Liver (tissue), 9 donors: ENCODE measurements around the gene DEDD2. TPM values are rescaled to one million over a fixed set of nuclear protein-coding genes. Genes with fewer than 3 reads are reported as not detected.
A peak's percentile ranks its signal among the peaks of the same experiment; 100 is the strongest.

Experiments
- DNase-seq: peaks from one replicate; pipeline ENCODE4 v3.0.0-alpha.2; 2017; ENCODE audit warnings: low spot score
- H3K27ac ChIP-seq, 2 donors: one replicate each; pipeline ENCODE4 v1.7.0; 2013; ENCODE audit warnings: inconsistent platforms in 2 of 2, low read length in 2 of 2, control low read depth in 1 of 2, low read depth in 1 of 2, mild to moderate bottlenecking in 1 of 2
- H3K27me3 ChIP-seq, 4 donors: one replicate each; pipeline versions ENCODE4 v1.6.1 to v1.7.0; 2013; ENCODE audit warnings: low read length in 3 of 4, inconsistent platforms in 1 of 4, mild to moderate bottlenecking in 1 of 4, moderate library complexity in 1 of 4; ENCODE audit not compliant: control insufficient read depth in 4 of 4, insufficient read depth in 4 of 4
- H3K36me3 ChIP-seq, 4 donors: one replicate each; pipeline versions ENCODE4 v1.6.1 to v1.7.0; 2013; ENCODE audit warnings: low read length in 3 of 4, mild to moderate bottlenecking in 3 of 4, low read depth in 1 of 4, moderate library complexity in 1 of 4; ENCODE audit not compliant: control insufficient read depth in 4 of 4, insufficient read depth in 3 of 4
- H3K4me1 ChIP-seq, 4 donors: one replicate each; pipeline versions ENCODE4 v1.6.1 to v1.7.0; 2013; ENCODE audit warnings: low read length in 3 of 4, mild to moderate bottlenecking in 3 of 4, moderate library complexity in 1 of 4; ENCODE audit not compliant: control insufficient read depth in 4 of 4, insufficient read depth in 4 of 4
- H3K4me3 ChIP-seq, 3 donors: one replicate each; pipeline versions ENCODE4 v1.6.1 to v1.7.0; 2013; ENCODE audit warnings: low read length in 3 of 3, control low read depth in 1 of 3, low read depth in 1 of 3, mild to moderate bottlenecking in 1 of 3
- H3K9ac ChIP-seq, 2 donors: one replicate each; pipeline ENCODE4 v1.7.0; 2013; ENCODE audit warnings: low read length in 2 of 2, mild to moderate bottlenecking in 2 of 2, moderate library complexity in 2 of 2, control low read depth in 1 of 2, low read depth in 1 of 2
- H3K9me3 ChIP-seq, 4 donors: one replicate each; pipeline versions ENCODE4 v1.6.1 to v1.7.0; 2013; ENCODE audit warnings: low read length in 3 of 4; ENCODE audit not compliant: control insufficient read depth in 4 of 4
- FOXA1 ChIP-seq: IDR thresholded peaks from 2 replicates; pipeline ENCODE4 v1.6.1; 2016; ENCODE audit warnings: antibody characterized with exemption
- GABPA ChIP-seq, 2 donors: IDR thresholded peaks in 1 of 2; conservative IDR thresholded peaks in 1 of 2; 2 replicates each; pipeline ENCODE4 v1.6.1; 2016; ENCODE audit warnings: antibody characterized with exemption in 2 of 2, mild to moderate bottlenecking in 1 of 2, moderate library complexity in 1 of 2
- HNF4A ChIP-seq, 2 donors: conservative IDR thresholded peaks; 2 replicates each; pipeline ENCODE4 v1.6.1; 2016; ENCODE audit warnings: antibody characterized with exemption in 2 of 2, mild to moderate bottlenecking in 2 of 2
- HNF4G ChIP-seq: IDR thresholded peaks from 2 replicates; pipeline ENCODE4 v1.6.1; 2016; ENCODE audit warnings: antibody characterized with exemption
- RAD21 ChIP-seq, 2 donors: IDR thresholded peaks; 2 replicates each; pipeline ENCODE4 v1.6.1; 2016; ENCODE audit warnings: antibody characterized with exemption in 2 of 2, mild to moderate bottlenecking in 2 of 2
- SP1 ChIP-seq: IDR thresholded peaks from 2 replicates; pipeline ENCODE4 v1.6.1; 2018; ENCODE audit warnings: antibody characterized with exemption, mild to moderate bottlenecking
- TAF1 ChIP-seq: conservative IDR thresholded peaks from 2 replicates; pipeline ENCODE4 v1.6.1; 2016; ENCODE audit warnings: antibody characterized with exemption, mild to moderate bottlenecking
- YY1 ChIP-seq: IDR thresholded peaks from 2 replicates; pipeline ENCODE4 v1.6.1; 2016; ENCODE audit warnings: antibody characterized with exemption, mild to moderate bottlenecking
- WGBS: extraction: QIAGEN DNeasy Blood & Tissue Kit; methylation state at CpG from one replicate; pipeline ENCODE4 v1.1.7; 2013; 5-methylcytosine and 5-hydroxymethylcytosine counted together
- polyA plus RNA-seq, 2 donors: library from polyadenylated mRNA; stranded (reverse) in 1 of 2; unstranded in 1 of 2; fragments of 200-250 nt in 1 of 2; fragments of >200 nt in 1 of 2; fragmentation: Nextera tagmentation in 1 of 2; extraction: Ambion mirVana in 1 of 2; gene quantifications; one replicate each; pipeline versions ENCODE4 v1.2.1 to v1.2.3, GENCODE V29; 2013 to 2015
- total RNA-seq, 2 donors: library from RNA; depleted of rRNA; stranded (reverse); fragments of >200 nt; gene quantifications; one replicate each; pipeline ENCODE4 v1.2.3, GENCODE V29; 2014
- TF ChIP-seq, protein P1 (sequence below): fragments of 150-350 bp; IDR thresholded peaks from 2 replicates; pipeline ENCODE4 v1.5.1; 2017; ENCODE audit warnings: improper control_type of control experiment, low read depth, low read length; ENCODE audit not compliant: missing input control
- TF ChIP-seq, protein P2 (sequence below): IDR thresholded peaks from 2 replicates; pipeline ENCODE4 v1.6.1; 2016; ENCODE audit warnings: antibody characterized with exemption, mild to moderate bottlenecking
- TF ChIP-seq, protein P3 (sequence below): IDR thresholded peaks from 2 replicates; pipeline ENCODE4 v1.6.1; 2016; ENCODE audit warnings: antibody characterized with exemption
- TF ChIP-seq, protein P4 (sequence below): IDR thresholded peaks from 2 replicates; pipeline ENCODE4 v1.6.1; 2016; ENCODE audit warnings: antibody characterized with exemption
- TF ChIP-seq, protein P5 (sequence below): IDR thresholded peaks from 2 replicates; pipeline ENCODE4 v1.6.1; 2016; ENCODE audit warnings: antibody characterized with exemption
- donor health status: healthy.
- donor health status: healthy.
- donor health status: healthy.
- donor health status: healthy.
- donor health status: healthy.

Gene DEDD2
- total and polyA plus RNA-seq, 4 donors, result 9.6 to 47.1 (median 16.4) TPM

DNA sequence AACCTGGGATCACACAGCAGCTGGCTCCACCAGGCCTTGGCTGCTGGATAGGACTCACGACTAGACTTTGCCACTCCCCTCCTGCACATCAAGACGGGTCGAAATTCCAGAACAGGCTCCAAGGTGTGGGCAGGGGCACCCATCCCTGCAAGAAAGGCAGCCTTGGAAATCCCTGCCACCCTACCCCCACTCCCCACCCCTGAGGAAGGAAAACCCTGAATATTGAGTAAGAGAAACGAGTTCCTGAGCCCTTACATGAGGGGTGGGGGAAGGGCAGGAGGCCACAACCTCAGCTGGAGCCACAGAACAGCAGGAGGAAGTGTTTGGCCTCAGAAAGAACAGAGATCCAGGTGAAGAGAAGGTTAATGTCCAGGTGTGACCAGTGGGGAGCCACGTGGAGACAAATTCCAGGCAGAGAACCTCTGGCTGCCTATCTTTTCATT is 20.1 kb downstream of the DEDD2 start:
- H3K36me3 ChIP-seq, result peaks cover 9 to 28% (median 20%) of the 10 kb centered on the region in 4 donors
- H3K9me3 ChIP-seq, result peaks cover 0 to 5% (median 3%) of the 10 kb centered on the region in 4 donors
- no peaks in the 10 kb centered on the region for H3K27me3 ChIP-seq
- H3K4me3 ChIP-seq, result no peak overlapping the region
- WGBS, result 54% methylated on average over 5 of the region's 5 CpGs
- peaks cover 0 to 10% (median 0%) of the 10 kb centered on the region in 4 donors for H3K4me1 ChIP-seq
- no peak for DNase-seq
- TF ChIP-seq, protein P1, sequence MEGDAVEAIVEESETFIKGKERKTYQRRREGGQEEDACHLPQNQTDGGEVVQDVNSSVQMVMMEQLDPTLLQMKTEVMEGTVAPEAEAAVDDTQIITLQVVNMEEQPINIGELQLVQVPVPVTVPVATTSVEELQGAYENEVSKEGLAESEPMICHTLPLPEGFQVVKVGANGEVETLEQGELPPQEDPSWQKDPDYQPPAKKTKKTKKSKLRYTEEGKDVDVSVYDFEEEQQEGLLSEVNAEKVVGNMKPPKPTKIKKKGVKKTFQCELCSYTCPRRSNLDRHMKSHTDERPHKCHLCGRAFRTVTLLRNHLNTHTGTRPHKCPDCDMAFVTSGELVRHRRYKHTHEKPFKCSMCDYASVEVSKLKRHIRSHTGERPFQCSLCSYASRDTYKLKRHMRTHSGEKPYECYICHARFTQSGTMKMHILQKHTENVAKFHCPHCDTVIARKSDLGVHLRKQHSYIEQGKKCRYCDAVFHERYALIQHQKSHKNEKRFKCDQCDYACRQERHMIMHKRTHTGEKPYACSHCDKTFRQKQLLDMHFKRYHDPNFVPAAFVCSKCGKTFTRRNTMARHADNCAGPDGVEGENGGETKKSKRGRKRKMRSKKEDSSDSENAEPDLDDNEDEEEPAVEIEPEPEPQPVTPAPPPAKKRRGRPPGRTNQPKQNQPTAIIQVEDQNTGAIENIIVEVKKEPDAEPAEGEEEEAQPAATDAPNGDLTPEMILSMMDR, result no peak
- TF ChIP-seq HNF4G (no peak), SP1 (no peak), RAD21 (IDR thresholded peaks at IDR 0.05) (no peak), TAF1 (no peak), YY1 (no peak), GABPA (IDR thresholded peaks at IDR 0.05 in 1 of 2, conservative IDR thresholded peaks at IDR 0.05 in 1 of 2) (no peak), FOXA1 (no peak)
- TF ChIP-seq, protein P2, sequence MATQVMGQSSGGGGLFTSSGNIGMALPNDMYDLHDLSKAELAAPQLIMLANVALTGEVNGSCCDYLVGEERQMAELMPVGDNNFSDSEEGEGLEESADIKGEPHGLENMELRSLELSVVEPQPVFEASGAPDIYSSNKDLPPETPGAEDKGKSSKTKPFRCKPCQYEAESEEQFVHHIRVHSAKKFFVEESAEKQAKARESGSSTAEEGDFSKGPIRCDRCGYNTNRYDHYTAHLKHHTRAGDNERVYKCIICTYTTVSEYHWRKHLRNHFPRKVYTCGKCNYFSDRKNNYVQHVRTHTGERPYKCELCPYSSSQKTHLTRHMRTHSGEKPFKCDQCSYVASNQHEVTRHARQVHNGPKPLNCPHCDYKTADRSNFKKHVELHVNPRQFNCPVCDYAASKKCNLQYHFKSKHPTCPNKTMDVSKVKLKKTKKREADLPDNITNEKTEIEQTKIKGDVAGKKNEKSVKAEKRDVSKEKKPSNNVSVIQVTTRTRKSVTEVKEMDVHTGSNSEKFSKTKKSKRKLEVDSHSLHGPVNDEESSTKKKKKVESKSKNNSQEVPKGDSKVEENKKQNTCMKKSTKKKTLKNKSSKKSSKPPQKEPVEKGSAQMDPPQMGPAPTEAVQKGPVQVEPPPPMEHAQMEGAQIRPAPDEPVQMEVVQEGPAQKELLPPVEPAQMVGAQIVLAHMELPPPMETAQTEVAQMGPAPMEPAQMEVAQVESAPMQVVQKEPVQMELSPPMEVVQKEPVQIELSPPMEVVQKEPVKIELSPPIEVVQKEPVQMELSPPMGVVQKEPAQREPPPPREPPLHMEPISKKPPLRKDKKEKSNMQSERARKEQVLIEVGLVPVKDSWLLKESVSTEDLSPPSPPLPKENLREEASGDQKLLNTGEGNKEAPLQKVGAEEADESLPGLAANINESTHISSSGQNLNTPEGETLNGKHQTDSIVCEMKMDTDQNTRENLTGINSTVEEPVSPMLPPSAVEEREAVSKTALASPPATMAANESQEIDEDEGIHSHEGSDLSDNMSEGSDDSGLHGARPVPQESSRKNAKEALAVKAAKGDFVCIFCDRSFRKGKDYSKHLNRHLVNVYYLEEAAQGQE, result no peak
- TF ChIP-seq, protein P3, sequence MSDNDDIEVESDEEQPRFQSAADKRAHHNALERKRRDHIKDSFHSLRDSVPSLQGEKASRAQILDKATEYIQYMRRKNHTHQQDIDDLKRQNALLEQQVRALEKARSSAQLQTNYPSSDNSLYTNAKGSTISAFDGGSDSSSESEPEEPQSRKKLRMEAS, result no peak
- TF ChIP-seq, protein P4, sequence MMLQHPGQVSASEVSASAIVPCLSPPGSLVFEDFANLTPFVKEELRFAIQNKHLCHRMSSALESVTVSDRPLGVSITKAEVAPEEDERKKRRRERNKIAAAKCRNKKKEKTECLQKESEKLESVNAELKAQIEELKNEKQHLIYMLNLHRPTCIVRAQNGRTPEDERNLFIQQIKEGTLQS, result no peak
- peak overlapping the region in 1 of 2 donors; percentile 14 for H3K27ac ChIP-seq
- no peak overlapping the region for H3K9ac ChIP-seq

DNA sequence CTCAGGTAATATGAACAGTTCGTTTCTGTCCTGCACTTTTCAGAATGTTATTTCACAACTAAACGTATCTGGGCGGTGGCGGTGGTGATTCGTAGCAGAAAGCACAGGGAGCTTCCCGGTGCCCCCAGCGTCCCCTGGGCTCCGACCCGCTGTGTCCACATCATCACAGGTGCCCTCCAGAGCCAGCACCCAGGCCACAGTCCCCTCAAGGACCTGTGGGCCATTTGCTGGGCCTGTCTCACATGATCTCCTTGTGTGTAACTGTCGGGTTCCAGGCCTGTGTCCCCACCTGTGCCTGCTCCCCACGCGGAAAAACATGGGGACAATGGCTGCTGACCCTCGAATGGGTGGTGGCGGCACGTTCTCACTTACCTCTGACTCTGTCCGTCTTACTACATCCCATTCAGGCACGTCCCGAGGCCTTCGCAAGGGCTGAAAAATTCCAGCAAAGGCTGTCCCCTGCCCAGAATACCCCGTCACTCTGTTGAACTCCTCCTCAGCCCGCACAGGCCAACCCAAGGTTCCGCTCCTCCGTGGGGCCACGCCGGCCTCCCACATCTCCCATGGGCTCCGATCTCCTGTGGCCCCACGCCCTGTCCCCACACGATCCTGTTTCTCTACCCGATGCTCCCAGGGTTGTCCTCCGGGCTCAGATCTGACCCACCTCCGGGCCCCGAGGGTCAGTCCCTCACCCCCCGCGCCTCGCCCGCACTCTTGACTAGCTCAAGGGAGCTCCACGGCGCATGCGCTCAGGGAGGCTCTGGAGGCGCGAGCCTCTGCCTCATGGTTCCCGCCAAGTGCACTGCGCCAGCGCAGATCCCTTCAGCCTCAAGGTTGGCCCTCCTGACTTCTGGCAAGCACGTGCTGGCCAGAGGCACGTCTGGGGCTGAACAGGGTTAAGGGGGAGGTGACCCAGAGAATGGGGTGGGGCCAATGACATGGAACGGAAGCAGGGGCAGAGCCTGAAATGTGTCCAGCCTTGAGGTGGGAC is 21.2 kb downstream of the DEDD2 start:
- Histone ChIP-seq H3K9me3 (peaks cover 0 to 5% (median 3%) of the 10 kb centered on the region in 4 donors), H3K27me3 (no peaks in the 10 kb centered on the region), H3K27ac (no peak overlapping the region), H3K36me3 (peaks cover 5 to 23% (median 17%) of the 10 kb centered on the region in 4 donors), H3K9ac (no peak overlapping the region), H3K4me1 (peaks cover 0 to 10% (median 0%) of the 10 kb centered on the region in 4 donors), H3K4me3 (no peak overlapping the region)
- DNase-seq, result no peak
- TF ChIP-seq, protein P1, result no peak
- TF ChIP-seq, protein P5, sequence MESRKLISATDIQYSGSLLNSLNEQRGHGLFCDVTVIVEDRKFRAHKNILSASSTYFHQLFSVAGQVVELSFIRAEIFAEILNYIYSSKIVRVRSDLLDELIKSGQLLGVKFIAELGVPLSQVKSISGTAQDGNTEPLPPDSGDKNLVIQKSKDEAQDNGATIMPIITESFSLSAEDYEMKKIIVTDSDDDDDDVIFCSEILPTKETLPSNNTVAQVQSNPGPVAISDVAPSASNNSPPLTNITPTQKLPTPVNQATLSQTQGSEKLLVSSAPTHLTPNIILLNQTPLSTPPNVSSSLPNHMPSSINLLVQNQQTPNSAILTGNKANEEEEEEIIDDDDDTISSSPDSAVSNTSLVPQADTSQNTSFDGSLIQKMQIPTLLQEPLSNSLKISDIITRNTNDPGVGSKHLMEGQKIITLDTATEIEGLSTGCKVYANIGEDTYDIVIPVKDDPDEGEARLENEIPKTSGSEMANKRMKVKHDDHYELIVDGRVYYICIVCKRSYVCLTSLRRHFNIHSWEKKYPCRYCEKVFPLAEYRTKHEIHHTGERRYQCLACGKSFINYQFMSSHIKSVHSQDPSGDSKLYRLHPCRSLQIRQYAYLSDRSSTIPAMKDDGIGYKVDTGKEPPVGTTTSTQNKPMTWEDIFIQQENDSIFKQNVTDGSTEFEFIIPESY, result no peak
- TF ChIP-seq FOXA1 (no peak), TAF1 (no peak), RAD21 (IDR thresholded peaks at IDR 0.05) (no peak), HNF4A (conservative IDR thresholded peaks at IDR 0.05) (no peak), YY1 (no peak)
- TF ChIP-seq, protein P2, result no peak
- 91% methylated on average over 47 of the region's 47 CpGs for WGBS
